GM12873 (cell line): ENCODE measurements around the gene NOX5.
A peak's percentile ranks its signal among the peaks of the same experiment; 100 is the strongest.

Experiments used
- TF ChIP-seq, protein P1 (sequence below): IDR thresholded peaks from 2 replicates; pipeline ENCODE4 v1.5.1; 2012; ENCODE audit warnings: low read depth, mild to moderate bottlenecking, moderate library complexity, low read length, control low read depth; ENCODE audit not compliant: insufficient read depth; ENCODE audit errors: missing control alignments

Gene NOX5

DNA sequence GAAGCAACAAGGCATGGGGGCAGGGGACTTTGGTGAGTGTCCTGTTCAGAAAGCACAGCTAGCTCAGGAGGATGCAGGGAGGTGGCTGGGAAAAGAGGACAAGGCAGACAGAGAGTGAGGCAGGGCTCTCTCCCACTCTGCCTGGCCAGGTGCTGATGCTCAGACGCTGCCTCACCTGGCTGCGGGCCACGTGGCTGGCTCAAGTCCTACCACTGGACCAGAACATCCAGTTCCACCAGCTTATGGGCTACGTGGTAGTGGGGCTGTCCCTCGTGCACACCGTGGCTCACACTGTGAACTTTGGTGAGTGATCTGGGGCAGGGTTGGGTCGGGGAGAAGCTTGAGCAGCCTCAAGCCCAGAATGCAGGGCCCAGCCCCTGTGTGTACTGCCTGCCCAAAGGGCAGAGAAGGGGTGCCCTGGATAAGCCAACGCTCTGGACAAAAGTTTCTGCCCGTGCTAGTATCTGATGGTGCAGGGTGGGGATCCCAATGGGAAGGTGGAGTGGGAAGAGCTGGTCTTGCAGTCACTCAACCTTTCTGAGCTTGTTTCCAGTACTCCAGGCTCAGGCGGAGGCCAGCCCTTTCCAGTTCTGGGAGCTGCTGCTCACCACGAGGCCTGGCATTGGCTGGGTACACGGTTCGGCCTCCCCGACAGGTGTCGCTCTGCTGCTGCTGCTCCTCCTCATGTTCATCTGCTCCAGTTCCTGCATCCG is 20.9 kb downstream of the NOX5 start:
- TF ChIP-seq, protein P1, sequence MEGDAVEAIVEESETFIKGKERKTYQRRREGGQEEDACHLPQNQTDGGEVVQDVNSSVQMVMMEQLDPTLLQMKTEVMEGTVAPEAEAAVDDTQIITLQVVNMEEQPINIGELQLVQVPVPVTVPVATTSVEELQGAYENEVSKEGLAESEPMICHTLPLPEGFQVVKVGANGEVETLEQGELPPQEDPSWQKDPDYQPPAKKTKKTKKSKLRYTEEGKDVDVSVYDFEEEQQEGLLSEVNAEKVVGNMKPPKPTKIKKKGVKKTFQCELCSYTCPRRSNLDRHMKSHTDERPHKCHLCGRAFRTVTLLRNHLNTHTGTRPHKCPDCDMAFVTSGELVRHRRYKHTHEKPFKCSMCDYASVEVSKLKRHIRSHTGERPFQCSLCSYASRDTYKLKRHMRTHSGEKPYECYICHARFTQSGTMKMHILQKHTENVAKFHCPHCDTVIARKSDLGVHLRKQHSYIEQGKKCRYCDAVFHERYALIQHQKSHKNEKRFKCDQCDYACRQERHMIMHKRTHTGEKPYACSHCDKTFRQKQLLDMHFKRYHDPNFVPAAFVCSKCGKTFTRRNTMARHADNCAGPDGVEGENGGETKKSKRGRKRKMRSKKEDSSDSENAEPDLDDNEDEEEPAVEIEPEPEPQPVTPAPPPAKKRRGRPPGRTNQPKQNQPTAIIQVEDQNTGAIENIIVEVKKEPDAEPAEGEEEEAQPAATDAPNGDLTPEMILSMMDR = peak; percentile 73

DNA sequence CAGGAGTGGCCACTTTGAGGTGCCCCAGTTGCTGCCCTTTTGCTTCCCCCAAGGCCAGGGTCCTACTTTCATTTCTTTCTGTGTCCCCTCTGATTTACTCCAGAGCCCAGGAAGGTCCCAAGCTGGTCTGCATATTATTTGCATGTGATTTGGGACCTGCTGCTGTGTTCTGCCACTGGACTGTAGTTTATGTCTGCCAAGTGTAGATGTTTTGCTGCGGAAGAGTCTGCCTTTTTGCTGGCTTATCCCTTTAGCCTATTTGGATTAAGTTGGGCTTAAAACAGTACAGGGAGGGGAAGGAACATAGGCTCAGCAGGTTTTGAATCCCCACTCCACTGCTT is 21.4 kb downstream of the NOX5 start:
- TF ChIP-seq, protein P1 = no peak

GRCh38 chr15:69036826-69037225 is 22.3 kb downstream of the NOX5 start:
- TF ChIP-seq, protein P1 = no peak

DNA sequence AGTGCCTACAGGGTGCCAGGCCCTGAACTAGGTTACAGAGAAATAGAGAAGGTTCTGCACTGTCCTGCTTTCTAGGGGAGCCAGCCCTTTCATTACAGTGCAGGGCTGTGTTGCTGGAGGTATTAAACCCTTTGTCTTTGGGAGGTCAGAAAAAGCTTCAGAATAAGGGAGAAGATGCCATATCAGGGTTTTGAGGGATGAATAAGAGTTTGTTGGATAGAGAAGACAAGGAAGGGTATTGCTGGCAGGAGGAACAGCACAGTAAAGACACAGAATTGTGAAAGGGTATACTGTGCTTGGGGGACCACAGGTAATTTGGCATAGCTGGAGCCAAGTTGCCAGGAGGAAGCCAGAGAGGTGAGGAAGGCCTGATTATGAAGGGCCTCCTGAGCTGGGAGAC is 23.0 kb downstream of the NOX5 start:
- TF ChIP-seq, protein P1 = no peak

GRCh38 chr15:69037977-69038376 is 23.5 kb downstream of the NOX5 start:
- TF ChIP-seq, protein P1 = no peak

DNA sequence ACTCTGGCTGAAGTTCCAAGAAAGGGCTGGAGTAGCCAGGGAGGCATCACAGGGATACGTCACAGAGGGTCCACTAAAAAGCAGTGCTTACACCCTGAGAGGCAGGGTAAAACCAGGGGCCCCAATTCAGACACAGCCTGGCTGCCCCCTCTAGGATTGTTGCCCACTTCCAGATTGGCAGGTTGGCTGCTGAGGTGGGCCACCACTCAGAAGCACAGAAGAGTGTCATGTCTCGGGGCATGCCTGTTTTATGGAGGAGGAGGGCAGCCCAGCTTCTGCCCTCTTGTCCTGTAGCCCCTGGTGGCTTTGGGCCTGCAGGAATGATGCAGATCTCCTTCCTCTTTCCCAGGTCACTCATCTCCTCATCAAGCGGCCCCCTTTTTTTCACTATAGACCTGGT is 24.0 kb downstream of the NOX5 start:
- TF ChIP-seq, protein P1 = no peak

DNA sequence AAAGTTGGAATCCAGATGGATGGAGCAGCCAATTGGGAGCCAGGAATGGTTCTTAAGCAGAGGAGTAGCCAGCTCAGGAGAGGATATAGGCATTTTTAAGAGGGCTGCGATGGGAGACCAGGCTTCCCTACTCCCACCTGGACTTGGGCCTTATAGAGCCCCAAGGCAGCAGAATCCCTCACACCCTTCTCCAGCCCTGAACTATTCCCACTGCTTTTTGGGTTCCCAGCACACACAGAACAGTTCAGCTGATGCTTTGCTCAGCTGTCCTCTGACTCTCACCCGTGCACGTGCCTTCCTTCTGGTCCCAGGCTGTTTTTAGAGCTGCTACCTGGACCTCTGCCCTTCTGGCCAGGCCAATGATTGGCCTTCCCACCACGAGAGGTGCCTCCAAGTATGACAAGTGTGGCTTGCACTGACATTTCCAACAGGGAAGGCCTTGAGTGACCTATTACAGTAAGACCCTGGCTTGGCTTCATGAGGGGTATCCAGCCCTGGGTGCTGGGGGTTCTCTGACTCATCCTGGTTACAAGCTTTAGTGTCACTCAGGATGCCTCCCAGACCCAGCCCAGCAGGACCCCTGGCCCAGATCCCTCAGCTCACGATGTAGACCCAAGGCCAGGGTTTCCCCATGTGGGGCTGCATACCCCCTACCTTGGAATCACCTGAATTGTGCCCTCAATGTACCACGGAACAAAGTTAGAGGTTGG is 25.2 kb downstream of the NOX5 start:
- TF ChIP-seq, protein P1 = no peak
